Measurements from ENCODE around the gene PDE4A. TPM values are rescaled to one million over a fixed set of nuclear protein-coding genes. Genes with fewer than 3 reads are reported as not detected.
A peak's percentile ranks its signal among the peaks of the same experiment; 100 is the strongest.
"Not testable (repeated sequence)": the region's sequence is repeated elsewhere in the genome, so short reads cannot be mapped to it uniquely, and the experiment has no call there.

Gene PDE4A
- total RNA-seq, result 11.0 TPM

DNA sequence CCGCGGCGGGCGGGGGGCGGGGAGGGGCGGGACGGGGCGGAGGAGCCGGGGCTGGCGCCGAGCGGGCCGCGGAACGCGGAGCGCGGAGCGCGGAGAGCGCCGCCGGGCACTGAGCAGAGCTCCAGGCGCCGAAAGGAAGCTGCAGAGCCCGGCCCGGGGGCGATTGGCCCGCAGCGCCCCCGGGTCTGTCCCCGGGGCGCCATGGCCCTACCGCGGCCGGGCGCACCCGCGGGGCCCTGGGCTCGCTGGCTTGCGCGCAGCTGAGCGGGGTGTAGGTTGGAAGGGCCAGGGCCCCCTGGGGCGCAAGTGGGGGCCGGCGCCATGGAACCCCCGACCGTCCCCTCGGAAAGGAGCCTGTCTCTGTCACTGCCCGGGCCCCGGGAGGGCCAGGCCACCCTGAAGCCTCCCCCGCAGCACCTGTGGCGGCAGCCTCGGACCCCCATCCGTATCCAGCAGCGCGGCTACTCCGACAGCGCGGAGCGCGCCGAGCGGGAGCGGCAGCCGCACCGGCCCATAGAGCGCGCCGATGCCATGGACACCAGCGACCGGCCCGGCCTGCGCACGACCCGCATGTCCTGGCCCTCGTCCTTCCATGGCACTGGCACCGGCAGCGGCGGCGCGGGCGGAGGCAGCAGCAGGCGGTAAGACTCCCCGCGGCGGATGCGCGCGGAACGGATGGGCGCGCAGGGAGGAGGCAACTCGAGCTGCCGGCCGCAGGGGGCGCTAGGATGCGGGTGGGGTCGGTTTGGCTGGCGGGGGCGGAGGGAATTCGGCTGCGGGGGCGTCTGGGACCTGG, at the start of gene PDE4A:
PDE4A (plus strand) TSS at position 95 of the 796 bp plus-strand sequence; CDS start at position 322, 227 bp downstream.
- ATAC-seq, result no peak
- DNase-seq (ENCODE audit: low spot score), result no peak
- intact Hi-C loops (cut with DNase I), result no loop called here

DNA sequence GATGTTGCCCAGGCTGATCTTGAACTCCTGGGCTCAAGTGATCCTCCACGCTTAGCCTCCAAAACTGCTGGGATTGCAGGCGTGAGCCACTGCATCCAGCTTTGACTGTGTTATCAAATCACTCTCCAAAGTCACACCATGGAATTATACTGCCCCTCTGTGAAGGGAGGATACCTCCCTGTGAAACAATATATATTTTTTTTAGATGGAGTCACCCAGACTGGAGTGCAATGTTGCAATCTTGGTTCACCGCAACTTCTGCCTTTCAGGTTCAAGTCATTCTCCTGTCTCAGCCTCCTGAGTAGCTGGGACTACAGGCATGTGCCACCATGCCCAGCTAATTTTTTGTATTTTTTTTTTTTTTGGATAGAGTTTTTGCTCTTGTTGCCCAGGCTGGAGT, 47.6 kb upstream of the PDE4A start:
- ATAC-seq (no peak), DNase-seq (ENCODE audit: low spot score) (no peak)

DNA sequence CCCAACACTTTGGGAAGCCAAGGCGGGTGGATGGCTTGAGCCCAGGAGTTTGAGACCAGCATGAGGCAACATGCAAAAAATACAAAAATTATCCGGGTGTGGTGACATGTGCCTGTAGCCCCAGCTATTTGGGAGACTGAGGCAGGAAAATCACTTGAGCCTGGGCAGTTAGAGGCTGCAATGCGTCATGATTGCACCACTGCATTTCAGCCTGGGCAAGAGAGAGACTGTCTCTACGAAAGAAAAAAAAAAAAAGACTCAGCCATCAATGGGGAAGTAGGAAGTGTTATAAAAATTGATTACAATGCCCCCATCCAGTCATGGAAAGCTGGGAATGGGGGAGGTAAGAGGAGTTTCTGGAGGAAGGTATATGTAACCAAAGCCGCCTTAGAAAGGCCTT, 45.4 kb upstream of the PDE4A start:
- ATAC-seq, result no peak
- intact Hi-C loops (cut with DNase I), result no loop called here
- DNase-seq (ENCODE audit: low spot score), result no peak

More for the DNA sequence above, 47.6 kb upstream of the PDE4A start:
- intact Hi-C loops (cut with DNase I), result no loop called here

DNA sequence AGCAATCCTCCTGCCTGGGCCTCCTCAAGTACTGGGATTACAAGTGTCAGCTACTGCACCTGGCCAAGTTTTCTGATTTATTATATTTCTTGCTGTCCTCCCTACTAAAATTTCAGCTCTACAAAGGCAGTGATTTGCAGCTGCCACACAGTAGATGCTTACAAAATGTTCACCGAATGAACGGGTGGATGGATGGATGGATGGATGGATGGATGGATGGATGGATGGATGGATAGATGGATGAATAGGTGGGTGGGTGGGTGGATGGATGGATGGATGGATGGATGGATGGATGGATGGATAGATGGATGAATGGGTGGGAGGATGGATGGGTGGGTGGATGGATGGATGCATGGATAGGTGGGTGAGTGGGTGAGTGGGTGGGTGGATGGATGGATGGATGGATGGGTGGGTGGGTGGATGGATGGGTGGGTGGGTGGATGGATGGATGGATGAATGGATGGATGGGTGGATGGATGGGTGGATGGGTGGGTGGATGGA, 43.1 kb upstream of the PDE4A start:
- intact Hi-C loops (cut with DNase I); ATAC-seq; DNase-seq (ENCODE audit: low spot score): not testable (repeated sequence)

DNA sequence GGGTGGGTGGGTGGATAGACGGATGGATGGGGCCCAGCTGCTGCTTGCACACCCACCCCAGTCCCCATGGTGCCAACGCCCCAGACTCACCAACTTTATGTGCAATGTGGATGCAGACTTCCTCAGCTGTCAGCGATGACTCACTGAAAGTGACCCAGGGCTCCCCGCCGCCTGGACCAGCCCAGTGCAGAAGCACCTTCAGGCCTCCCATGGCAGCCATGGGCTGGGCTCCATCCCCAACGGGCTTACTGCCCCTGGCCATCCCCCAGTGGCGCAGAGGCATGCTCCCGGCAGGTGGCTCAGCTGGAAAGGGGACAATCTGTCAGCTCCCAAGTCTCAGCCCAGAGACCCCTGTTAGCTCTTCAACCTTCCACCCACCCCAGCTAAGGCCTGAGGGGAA, 42.2 kb upstream of the PDE4A start:
- no peak for ATAC-seq
- intact Hi-C loops (cut with DNase I), result no loop called here

DNA sequence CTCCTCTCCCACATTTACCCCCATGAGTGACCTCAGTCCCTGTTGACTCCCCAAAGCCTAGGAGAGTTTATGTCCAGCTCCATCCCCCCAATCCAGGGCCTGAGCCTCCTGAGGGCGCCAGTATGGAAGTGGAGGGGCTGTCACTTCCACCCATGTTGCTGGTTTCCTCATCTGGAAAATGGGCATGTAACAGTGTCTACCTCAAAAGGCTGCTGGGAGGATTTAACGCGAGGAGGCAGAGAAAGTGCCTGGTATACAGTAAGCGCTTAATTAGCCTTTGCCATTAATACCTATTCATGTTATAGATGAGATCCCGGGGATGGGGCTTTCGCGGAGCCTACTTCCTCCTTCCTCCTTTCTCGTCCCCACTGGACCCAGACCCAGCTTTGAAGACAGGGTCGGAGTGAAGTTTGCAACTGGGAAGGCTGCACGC, 40.4 kb upstream of the PDE4A start:
- ATAC-seq, result no peak
- intact Hi-C loops (cut with DNase I), result no loop called here

More for the DNA sequence above, 42.2 kb upstream of the PDE4A start:
- DNase-seq (ENCODE audit: low spot score), result no peak

DNA sequence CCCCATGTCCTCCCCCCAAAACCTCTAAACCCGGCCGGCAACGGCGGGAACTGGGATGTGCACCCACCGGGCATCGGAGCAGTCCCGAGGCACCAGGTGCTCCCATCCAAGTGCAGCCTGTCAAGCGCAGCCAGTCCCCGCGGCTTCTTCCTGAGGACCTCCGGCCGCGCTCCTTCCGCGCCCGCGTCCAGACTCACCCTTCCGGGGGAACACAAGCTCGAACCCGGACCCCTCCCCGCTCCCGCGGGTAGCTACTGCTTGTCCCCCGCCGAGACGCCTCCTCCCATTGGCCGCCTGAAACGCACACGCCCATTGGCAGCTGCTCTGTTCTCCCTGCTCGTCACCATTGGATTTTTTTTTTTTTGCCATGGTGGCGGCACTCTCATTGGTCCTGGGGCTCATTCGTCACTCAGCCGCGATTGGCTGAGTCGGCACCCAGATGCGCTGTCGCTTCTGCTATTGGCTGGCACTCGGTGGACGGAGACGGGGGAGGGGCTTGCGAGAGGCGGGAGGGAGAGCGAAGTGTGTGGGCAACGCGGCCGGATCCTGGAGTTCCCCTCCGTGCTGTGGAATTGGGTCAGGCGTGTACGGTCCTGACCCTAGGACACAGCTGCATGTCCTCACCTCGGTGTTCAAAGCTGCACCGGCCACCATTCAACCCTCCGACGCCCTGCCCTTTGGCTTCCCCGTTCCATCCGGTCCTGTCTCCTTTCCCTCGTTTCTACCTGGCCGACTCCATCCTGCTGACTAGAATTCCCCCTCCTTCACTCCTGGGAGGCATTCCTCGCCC, 39.8 kb upstream of the PDE4A start, which contains the start of gene TYK2:
TYK2 (minus strand) TSS at position 260 of the 790 bp plus-strand sequence. CDS start 2,166 bp downstream, outside the sequence.
- peak; percentile 99 for ATAC-seq
- intact Hi-C loops (cut with DNase I), result no loop called here
- peak; percentile 98 for DNase-seq (ENCODE audit: low spot score)

More for the DNA sequence above, 40.4 kb upstream of the PDE4A start:
- DNase-seq (ENCODE audit: low spot score), result no peak

DNA sequence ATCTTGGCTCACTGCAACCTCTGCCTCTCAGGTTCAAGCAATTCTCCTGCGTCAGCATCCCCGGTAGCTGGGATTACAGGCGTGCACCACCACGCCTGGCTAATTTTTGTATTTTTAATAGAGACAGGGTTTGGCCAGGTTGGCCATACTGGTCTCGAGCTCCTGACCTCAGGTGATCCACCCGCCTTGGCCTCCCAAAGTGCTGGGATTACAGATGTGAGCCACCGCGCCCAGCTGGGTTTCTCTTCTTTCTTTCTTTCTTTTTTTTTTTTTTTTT, 37.2 kb upstream of the PDE4A start:
- ATAC-seq; intact Hi-C loops (cut with DNase I); DNase-seq (ENCODE audit: low spot score): not testable (repeated sequence)

DNA sequence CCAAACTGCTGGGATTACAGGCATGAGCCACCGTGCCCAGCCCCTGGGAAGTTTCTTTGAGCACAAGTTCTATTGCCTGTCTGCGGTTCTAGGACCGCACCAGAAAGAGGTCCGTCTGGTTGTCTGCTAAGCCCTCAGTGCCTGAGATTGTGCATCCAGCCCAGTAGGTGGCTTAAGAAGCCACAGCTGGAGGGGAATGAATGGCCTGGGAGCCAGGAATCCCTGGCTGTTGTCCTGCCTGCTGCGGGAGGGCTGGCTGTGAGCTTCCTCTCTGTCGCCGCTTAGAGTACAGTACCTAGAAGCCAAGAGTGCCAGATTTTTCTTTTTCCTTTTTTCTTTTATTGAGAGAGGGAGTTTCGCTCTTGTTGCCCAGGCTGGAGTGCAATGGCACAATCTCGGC, 35.8 kb upstream of the PDE4A start:
- DNase-seq (ENCODE audit: low spot score), result no peak
- intact Hi-C loops (cut with DNase I), result no loop called here
- no peak for ATAC-seq

DNA sequence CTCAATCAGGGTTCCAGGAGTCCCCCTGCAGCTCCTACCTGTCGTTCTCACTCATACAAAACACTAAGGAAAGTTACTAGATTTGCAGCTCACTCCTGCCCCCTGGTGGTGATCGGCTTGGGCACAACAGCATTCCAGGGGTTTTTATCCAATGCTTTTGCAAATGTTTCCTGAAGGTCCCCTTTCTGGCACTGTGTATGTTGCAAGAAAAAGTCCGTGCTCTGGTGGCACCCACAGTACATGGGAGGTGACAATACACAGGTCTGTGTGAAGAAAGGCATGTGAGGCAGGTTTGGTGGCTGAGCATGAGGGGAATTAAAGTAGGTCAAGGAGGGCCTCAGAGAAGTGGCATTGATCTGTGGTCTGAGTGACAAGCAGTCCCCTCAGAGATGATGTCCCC, 31.4 kb upstream of the PDE4A start:
- ATAC-seq (peak; percentile 81), DNase-seq (ENCODE audit: low spot score) (peak; percentile 95)
- intact Hi-C loops (cut with DNase I), result no loop called here

DNA sequence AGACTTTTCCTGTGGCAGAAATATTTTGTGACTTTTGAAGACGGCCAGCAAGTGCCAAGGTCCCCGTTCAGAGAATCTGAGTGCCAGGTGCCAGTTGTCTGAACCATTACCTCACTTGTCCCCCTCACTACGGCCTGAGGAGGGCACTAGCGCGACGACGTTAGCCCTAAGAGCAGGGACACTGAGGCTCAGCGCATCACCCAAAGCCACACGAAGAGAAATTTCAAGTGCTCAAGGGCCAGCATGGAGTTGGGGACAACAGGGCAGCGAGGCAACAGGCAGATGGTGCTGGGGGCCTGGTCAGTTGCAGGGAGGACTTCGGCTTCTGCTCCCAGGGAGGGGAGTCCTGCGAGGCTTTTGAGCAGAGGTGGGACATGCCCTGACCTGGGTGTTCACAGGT, 30.5 kb upstream of the PDE4A start:
- intact Hi-C loops (cut with DNase I), result loop anchor here (5.0 to 10.0 kb wide), 2 partner anchors 123 to 465 kb away; no protein-coding TSS in a partner anchor
- ATAC-seq, result no peak

DNA sequence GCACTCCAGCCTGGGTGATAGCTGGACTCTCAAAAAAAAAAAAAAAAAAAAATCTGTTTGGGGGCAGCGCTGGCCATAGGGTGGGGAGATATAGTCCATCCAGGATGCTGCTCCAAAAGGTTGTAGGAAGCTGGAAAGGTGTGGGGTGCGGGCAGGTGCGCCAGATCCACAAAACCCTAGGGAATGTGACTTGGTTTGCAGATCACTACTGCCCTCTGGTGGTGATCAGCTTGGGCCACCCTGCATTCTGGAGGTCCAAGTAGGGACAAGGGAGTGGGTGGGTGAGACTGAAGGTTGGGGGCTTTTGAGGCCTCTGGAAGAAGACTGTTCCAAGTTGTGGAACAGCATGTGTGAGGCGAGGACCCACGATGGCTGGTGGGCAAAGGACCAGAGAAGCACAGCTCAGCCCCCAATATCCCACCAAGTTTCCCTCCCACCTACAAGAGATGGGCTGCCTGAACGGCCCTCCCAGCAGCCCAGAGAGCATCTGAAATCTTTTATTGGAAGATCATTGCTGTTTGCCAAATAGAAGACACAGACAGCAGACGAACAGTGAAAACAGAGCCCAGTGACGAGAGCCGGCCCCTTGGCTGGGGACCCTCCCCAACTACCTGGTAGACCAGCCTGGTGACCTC, 29.6 kb upstream of the PDE4A start:
- ATAC-seq (peak; percentile 71), DNase-seq (ENCODE audit: low spot score) (peak; percentile 81)
- intact Hi-C loops (cut with DNase I), result loop anchor here (5.0 to 10.0 kb wide), 2 partner anchors 123 to 466 kb away; no protein-coding TSS in a partner anchor

More for the DNA sequence above, 30.5 kb upstream of the PDE4A start:
- no peak for DNase-seq (ENCODE audit: low spot score)

DNA sequence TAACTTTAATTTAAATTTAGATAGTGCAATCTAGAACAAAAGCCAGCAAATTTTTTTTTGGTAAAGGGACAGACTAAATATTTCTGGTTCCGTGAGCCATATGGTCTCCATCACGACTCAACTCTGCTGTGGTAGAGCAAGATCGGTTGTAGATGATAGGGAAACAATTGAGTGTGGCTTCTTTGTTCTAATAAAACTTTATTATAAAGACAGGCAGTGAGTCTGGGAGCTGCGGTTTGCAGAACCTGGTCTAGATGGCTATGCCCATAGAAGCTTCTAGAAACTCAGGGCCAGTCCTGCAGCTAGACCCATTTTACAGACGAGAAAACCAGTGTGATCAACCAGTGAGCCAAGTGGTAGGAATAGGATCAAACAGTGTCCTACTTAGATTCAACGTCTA, 28.2 kb upstream of the PDE4A start:
- intact Hi-C loops (cut with DNase I), result loop anchor here (5.0 to 10.0 kb wide), 2 partner anchors 125 to 467 kb away; no protein-coding TSS in a partner anchor
- no peak for ATAC-seq

DNA sequence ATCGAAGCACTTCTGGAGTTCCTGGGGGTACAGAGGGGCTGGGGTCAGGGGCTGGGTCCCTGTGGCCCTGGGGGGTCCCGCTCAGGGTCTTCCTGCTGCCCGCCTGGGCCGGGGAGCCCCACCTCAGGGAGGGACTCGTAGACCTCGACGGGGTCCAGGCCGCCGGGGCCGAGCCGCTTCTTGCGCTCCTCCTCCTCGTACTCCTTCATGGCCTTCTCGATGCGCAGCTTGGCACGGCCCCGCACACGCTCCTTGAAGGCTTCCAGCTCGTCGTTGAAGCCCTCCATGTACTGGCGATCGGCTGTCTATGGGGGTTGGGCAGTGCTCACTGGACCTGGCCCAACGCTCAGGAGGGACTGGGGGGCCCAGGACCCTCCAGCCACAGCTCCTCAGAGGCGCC, 27.2 kb upstream of the PDE4A start:
- DNase-seq (ENCODE audit: low spot score), result no peak
- no peak for ATAC-seq
- intact Hi-C loops (cut with DNase I), result loop anchor here (5.0 to 10.0 kb wide), 2 partner anchors 126 to 468 kb away; no protein-coding TSS in a partner anchor

More for the DNA sequence above, 28.2 kb upstream of the PDE4A start:
- no peak for DNase-seq (ENCODE audit: low spot score)

DNA sequence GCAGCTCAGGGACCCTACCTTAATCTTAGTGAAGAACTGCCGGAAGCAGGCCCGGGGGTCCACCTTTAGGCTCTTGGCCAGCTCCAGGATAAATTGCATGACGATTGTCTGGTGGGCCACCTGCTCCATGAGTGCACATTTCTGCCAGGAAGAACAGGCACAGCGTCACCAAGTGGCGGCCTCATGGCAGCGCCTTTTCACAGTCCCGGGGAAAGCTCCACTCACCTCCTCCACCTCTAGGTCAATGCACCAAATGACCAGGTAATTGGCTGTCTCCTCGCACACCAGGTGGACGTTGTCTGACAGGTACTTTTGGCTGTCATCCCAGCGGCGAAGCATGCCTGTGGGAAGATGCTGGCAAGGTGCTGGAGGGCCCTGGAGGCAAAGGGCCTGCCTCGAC, 25.3 kb upstream of the PDE4A start:
- no peak for DNase-seq (ENCODE audit: low spot score)
- intact Hi-C loops (cut with DNase I), result loop anchor here (10.0 kb wide), 1 partner anchor 470 kb away; no protein-coding TSS in a partner anchor

DNA sequence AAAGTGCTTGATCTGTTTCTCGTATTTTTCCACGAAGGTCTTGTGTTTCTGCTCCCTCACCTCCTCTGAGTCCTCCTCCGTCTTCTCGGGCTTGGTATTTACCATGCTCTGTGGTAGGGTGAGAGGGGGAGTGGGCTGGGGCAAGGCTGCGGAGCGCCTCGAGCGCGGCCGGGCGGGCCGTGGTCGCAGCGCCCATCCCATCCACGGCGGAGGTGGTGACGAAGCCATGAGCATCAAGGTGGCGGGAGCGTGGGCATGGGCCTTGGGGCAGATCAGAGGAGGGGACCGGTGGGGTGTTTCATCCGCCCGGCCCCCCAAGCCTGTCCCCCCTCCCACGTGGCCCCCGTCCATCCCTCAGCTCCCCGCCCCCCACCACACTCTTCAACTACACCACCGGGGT, 24.9 kb upstream of the PDE4A start:
- intact Hi-C loops (cut with DNase I), result loop anchor here (10.0 kb wide), 1 partner anchor 471 kb away; no protein-coding TSS in a partner anchor
- no peak for DNase-seq (ENCODE audit: low spot score)
- ATAC-seq, result no peak

More for the DNA sequence above, 25.3 kb upstream of the PDE4A start:
- no peak for ATAC-seq

DNA sequence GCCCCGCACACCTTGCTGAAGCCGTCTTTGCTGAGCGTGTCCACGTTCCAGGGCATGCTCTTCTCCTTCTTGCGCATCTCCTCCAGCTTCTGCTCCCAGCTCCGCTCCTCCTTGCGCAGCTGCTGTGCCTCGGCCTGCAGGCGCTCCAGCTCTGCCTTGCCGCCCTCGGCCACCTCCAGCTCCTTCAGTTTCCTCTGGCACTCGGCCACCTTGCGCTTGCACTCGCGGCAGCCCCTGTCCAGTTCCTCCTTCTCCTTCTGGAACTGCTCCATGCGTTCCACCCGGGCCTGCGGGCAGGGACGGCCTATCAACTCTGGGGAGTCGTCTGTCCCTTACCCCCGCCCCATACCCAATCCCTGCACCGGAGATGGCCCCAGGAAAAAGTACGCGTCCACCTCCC, 24.4 kb upstream of the PDE4A start:
- intact Hi-C loops (cut with DNase I), result loop anchor here (10.0 kb wide), 1 partner anchor 471 kb away; no protein-coding TSS in a partner anchor
- DNase-seq (ENCODE audit: low spot score) (no peak), ATAC-seq (no peak)

DNA sequence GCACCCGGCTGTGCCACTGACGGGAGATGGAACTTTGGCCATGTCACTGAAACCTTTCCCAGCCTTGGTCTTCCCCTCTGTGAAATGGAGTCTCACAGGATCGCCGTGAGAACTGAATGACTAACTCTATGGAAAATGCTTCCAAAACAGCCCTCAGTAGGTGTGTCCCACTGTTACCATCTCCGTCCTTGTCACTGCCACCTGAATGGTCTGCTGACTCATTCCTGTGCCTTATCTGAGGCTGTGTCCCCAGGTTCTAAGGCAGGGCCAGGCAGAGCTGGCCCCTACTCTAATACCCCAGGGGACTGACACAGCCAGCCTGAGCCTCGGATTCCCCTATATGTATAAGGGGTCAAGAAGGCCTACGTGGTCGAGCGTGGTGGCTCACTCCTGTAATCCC, 21.5 kb upstream of the PDE4A start:
- intact Hi-C loops (cut with DNase I), result loop anchor here (10.0 kb wide), 1 partner anchor 474 kb away; no protein-coding TSS in a partner anchor
- ATAC-seq (no peak), DNase-seq (ENCODE audit: low spot score) (no peak)

DNA sequence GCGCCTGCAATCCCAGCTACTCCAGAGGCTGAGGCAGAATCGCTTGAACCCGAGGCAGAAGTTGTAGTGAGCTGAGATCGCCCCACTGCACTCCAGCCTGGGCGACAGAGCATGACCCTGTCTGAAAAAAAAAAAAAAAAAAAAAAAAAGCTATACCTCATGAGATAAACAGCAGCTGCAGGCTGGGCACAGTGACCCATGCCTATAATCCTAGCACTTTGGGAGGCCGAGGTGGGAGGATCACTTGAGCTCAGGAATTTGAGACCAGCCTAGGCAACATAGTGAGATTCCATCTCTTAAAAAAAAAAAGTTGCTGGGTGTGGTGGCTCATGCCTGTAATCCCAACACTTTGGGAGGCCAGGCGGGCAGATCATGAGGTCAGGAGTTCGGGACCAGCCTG, 21.0 kb upstream of the PDE4A start:
- intact Hi-C loops (cut with DNase I), result loop anchor here (10.0 kb wide), 1 partner anchor 475 kb away; no protein-coding TSS in a partner anchor
- not testable (repeated sequence) for DNase-seq (ENCODE audit: low spot score); ATAC-seq
